GM12874 (cell line): Measurements from ENCODE around the gene NOTUM.
A peak's percentile ranks its signal among the peaks of the same experiment; 100 is the strongest.

Experiments used
- CTCF ChIP-seq: IDR thresholded peaks from 2 replicates; pipeline ENCODE4 v1.5.1; 2011; ENCODE audit warnings: low read depth, mild to moderate bottlenecking, control low read depth, low read length, moderate library complexity; ENCODE audit not compliant: insufficient read depth

Gene NOTUM

GRCh38 chr17:81960130-81960958 lies 643 bp downstream of the NOTUM start:
- no peak for TF ChIP-seq CTCF

- TF ChIP-seq CTCF, result peak; percentile 88
Measured at GRCh38 chr17:81959362-81960129, 1.4 kb downstream of the NOTUM start.

GRCh38 chr17:81958633-81959342 lies 2.2 kb downstream of the NOTUM start:
- no peak for TF ChIP-seq CTCF

GRCh38 chr17:81957691-81958432 lies 3.1 kb downstream of the NOTUM start:
- TF ChIP-seq CTCF, result no peak

- TF ChIP-seq CTCF, result no peak
Measured at GRCh38 chr17:81956607-81957589, 4.1 kb downstream of the NOTUM start.

- no peak for TF ChIP-seq CTCF
Measured at GRCh38 chr17:81955756-81956544, 5.0 kb downstream of the NOTUM start.
